ENCODE measurements around the gene CTDSP1.

DNA sequence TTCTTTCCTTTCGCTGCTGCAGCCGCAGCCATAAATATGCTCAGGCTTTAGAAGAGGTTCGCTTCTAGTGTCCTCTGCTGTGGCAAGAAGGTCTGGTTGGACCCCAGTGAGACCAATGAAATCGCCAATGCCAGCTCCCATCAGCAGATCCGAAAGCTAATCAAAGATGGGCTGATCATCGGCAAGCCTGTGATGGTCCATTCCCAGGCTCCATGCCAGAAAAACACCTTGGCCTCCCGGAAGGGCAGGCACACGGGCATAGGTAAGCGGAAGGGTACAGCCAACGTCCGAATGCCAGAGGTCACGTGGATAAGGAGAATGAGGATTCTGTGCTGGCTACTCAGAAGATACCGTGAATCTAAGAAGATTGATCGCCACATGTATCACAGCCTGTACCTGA is 45.6 kb upstream of the CTDSP1 start:
- TF ChIP-seq MAZ (IDR thresholded peaks at IDR 0.05; ENCODE audit: borderline replicate concordance, low read depth, low read length) (no peak), EP300 (IDR thresholded peaks at IDR 0.05) (no peak)
- TF ChIP-seq, protein P1, sequence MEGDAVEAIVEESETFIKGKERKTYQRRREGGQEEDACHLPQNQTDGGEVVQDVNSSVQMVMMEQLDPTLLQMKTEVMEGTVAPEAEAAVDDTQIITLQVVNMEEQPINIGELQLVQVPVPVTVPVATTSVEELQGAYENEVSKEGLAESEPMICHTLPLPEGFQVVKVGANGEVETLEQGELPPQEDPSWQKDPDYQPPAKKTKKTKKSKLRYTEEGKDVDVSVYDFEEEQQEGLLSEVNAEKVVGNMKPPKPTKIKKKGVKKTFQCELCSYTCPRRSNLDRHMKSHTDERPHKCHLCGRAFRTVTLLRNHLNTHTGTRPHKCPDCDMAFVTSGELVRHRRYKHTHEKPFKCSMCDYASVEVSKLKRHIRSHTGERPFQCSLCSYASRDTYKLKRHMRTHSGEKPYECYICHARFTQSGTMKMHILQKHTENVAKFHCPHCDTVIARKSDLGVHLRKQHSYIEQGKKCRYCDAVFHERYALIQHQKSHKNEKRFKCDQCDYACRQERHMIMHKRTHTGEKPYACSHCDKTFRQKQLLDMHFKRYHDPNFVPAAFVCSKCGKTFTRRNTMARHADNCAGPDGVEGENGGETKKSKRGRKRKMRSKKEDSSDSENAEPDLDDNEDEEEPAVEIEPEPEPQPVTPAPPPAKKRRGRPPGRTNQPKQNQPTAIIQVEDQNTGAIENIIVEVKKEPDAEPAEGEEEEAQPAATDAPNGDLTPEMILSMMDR (IDR thresholded peaks at IDR 0.05): no peak
- TF ChIP-seq, protein P2, sequence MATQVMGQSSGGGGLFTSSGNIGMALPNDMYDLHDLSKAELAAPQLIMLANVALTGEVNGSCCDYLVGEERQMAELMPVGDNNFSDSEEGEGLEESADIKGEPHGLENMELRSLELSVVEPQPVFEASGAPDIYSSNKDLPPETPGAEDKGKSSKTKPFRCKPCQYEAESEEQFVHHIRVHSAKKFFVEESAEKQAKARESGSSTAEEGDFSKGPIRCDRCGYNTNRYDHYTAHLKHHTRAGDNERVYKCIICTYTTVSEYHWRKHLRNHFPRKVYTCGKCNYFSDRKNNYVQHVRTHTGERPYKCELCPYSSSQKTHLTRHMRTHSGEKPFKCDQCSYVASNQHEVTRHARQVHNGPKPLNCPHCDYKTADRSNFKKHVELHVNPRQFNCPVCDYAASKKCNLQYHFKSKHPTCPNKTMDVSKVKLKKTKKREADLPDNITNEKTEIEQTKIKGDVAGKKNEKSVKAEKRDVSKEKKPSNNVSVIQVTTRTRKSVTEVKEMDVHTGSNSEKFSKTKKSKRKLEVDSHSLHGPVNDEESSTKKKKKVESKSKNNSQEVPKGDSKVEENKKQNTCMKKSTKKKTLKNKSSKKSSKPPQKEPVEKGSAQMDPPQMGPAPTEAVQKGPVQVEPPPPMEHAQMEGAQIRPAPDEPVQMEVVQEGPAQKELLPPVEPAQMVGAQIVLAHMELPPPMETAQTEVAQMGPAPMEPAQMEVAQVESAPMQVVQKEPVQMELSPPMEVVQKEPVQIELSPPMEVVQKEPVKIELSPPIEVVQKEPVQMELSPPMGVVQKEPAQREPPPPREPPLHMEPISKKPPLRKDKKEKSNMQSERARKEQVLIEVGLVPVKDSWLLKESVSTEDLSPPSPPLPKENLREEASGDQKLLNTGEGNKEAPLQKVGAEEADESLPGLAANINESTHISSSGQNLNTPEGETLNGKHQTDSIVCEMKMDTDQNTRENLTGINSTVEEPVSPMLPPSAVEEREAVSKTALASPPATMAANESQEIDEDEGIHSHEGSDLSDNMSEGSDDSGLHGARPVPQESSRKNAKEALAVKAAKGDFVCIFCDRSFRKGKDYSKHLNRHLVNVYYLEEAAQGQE (IDR thresholded peaks at IDR 0.05): no peak
